Measurements from ENCODE around the gene TMED9.
A peak's percentile ranks its signal among the peaks of the same experiment; 100 is the strongest.
"Not testable (repeated sequence)": the region's sequence is repeated elsewhere in the genome, so short reads cannot be mapped to it uniquely, and the experiment has no call there.

TMED9 gene

DNA sequence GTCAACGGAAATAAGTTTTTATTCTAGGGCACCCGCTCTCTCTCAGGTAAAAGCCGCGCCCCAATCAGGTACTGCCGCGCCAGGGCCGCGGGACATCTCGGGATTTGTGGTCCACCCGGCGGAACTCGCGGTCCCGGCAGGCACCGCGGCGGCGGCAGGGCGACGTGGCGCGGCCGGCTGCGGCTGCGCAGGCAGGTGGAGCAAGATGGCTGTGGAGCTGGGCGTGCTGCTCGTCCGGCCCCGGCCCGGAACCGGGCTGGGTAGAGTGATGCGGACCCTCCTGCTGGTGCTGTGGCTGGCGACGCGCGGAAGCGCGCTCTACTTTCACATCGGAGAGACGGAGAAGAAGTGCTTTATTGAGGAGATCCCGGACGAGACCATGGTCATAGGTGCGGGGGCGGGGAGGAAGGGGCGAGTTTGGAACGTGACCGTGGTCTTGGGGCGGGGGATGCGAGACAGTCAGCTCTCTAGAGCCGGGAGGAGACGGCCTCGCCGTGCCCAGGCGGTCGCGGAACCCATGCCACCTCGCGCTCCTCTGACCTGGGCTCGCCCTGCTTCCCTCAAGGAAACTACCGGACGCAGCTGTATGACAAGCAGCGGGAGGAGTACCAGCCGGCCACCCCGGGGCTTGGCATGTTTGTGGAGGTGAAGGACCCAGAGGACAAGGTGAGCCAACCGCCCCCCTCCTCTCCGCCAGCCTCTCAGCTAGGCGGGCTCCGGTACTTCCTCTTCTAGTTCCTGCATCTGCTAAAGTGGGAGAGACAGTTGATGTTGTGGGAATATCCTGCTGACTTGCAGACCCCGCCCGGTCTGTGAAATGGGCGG lies at the start of gene TMED9:
Gene TMED9 (plus strand): TSS at position 194 of the 825 bp plus-strand sequence. CDS start 12 bp downstream, at position 206.
- peak; percentile 80 to 85 for DNase-seq

DNA sequence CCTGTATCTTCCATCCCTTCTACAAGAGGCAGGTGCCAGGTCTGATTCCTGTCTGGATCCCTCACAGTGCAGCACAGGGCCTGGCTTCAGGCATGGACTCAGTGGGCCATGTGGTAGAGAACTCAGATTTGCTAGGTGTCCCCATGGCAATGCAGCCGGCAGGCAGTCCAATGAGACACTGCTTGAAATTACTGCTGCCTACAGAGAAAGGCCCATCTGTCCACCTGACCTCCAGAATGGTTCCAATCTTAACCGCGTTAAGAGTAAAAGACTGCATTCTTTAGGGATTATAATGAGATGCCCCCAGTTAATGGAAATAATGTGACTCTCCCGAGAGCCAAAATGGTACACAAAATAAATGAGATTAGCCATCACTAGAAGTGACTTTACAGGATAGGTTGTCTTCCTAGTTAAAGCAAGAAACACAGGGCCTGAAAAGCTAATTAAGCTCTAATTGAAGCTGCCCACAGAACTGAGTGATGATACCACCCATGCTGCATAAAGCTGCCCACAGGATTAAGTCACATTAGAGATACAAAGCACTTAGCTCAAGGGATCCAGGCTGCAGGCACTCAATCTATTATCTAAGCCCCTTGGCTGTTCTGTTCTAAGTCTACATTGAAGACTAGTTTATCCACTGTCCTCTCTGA lies 49.1 kb upstream of the TMED9 start:
- no peak for DNase-seq

DNA sequence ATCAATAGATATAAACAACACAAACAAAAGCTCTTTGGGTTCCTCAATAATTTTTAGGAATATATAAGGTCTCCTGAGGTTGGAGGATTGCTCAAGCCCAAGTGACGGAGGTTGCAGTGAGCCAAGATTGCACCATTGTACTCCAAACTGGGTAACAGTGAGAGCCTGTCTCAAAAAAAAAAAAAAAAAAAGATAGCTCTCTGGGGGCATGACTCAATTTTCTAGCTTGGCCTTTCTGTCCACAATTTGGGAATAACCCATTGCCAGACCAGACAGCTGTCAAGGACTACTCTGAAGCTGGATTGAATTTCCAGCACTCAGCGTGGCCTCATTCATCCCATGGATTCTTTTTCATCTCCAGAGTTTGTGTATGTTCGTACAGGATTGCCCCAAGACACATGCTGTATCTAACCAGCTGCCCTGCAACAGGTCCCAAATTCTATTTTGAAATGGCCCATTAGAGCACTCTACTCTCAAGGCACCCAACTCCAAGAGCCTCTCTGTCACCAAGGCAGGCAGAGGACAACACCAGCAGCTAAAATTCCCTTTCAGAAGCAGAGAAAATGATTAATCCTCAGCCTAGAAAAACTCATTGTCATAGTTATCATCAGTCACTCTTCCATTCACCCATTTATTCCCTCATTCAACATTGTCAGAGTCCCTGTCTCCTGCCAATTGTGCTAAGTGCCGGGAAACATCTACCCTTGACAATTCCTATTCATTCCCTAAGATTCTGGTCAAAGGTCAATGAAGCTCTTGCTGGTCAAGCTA lies 46.3 kb upstream of the TMED9 start:
- no peak for DNase-seq

DNA sequence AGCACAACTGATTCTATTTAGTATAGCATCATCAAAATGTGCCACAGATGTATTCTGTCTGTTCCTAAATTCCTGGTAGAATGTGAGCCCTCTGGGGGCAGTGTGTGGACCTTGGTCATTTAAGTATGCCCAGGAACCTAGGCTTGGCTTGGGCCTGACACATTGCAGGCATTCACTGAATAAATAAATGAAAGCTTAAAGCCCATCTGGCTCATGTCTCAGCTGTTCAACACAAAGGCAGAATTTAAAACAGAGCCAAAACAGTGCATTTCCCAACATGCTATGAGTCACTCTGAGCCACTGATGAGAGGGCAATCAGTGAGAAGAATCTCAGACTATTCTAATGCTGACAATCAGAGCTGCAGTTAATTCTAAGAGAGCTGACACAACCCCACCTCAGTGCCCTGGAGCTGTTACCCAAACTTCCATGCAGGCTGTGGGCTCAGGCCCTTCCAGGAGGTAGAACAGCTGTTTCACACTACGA lies 45.7 kb upstream of the TMED9 start:
- peak; percentile 16 to 61 for DNase-seq

DNA sequence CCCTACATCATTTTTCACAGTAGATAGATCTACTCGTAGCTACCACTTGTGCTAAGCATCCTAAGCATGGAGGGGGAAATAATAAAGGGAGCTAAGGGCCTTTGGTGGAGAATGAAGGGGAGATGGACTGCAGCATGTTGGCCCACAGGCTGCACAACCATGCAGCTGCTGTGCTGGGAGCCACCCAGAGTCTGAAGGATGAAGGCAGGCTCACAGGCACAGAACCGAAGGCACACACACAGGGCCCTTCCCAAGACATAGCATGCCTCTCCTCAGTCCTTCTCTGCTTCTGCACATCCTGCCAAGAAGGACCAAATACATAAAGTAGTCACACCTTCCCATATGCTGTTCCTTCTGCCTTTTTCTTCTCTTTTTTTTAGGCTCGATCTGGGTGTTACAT lies 44.3 kb upstream of the TMED9 start:
- DNase-seq: no peak

DNA sequence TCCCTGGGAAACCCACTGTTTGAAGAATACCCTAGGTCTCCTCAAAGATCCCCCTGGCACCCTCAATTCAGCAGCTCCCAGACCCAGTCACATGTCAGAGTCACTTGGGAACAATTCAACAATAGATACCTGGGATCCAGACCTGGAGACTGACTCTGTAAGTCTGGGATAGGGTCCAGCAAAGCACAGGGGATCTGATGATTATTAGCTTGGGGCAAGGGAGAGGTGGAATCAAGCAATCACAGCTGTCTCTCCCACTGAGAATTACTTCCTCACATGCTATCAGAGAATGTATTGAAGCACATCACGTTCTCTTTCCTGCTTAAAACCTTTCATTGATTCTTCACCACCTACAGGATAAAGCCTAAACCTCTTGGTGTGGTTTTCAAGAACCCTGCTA lies 43.5 kb upstream of the TMED9 start:
- no peak for DNase-seq

DNA sequence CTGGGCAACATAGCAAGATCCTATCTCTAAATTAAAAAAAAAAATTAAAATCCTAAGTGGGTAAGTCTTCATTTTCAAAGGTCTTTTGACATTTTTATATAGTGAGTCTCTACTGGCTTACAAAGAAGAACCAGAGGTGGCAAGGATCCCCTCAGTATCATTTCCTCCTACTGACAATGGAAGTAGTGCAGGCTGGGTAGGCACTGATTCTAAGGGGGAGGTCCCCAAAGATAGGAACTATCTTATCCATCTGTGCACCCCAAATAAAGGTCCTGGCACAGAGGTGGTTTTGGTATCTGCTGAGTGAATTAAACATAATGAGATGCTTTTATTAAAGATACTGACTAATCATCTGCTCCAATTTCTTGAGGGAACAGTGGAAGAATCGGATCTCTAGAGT lies 41.9 kb upstream of the TMED9 start:
- no peak for DNase-seq

DNA sequence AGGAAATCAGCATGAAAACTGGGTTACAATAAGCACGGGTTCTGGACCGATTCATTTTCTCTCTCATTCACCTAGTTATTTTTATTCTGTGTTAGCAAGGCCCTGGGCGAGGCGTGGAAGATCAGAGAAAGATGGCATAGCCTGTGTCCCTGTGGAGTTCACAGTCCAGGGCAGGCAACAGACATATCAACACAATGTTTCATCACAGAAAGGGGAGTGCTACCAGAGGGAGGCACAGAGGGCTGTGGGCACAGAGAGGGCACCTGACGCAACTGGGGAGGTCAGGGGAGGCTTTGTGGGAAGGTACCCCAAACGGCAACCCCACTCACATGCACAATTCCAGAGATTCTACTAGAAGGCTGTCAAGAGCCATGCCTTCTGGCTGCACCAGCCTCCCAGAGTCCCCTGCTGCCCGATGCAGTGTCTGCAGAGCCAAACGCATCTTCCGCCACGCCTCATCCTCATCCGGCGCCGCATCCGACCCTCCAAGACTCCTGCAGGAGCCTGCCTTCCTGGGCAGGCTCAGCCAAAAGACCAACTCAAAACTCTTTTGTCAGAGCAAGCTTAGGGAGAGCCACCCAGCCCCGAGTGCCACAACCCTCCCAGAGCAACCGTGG lies 39.1 kb upstream of the TMED9 start:
- DNase-seq: no peak

DNA sequence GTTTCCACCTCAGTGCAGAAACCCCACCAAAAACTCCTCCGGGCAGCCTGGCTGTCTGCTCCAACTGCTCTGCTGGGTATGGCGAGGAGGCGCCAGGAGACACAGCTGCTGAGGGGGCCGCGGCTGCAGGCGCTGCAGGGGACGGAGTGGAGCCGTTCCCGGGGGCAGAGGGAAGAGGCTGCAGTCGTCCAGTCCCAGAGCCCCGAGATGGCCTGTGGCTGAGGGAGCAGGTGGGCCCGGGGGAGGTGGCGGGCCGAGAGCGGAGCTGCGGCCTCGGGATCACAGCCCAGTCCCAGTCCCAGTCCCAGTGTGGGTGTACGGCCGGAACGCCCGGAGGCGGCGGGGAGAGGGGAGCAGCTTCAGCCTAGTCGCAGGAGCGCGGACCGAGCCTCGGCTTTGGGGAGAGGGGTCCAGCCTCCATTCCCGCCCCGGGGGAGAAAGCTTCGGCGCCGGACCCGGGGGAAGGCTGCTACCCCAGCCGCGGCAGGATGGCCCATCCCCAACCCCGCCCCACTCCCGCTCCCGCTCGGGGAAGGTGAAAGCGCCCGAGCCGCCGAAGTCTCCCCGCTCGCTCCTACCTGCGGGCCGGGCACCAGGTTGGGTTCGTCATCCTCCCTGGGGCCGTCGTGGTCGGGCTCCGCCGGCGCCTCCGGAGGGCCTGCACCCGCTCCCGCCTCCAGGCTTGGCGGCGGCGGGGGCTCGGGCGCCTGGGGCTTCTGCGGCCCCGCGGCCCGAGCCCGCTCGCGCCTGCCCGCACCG lies 38.2 kb upstream of the TMED9 start:
- DNase-seq: peak in 1 of 2 donors; percentile 28

DNA sequence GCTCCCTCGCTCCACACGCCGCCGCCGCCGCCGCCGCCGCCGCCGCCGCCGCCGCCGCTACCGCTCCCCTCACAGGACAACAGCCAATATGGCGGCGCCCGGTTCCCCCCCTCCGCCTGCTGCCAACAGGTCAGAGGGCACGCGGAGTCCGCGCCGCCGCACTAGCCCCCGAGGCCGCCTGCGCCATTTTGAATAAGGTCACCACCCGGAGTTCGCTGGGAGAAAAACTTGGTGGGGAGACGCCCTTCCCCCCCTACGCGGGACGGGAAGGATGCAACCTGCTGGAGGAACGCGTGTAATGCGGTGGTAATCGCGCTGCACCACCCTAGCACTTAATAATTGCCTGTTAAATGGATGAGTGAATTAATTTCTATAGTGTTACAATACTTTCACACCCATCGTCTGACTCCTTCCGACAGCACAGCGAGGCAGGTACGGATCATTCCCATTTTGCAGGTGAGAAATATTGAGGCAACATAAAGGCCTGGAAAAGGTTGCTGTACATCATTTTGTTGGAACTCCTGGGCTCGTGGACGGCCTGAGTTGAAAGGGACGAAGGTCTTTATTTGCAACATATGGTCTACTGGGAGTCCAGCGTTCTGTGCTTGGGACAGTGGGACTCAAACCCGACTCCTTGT lies 37.4 kb upstream of the TMED9 start, which contains the start of gene FAM193B:
Gene FAM193B (minus strand): TSS at position 90 of the 638 bp plus-strand sequence. CDS start 105 bp downstream, outside the sequence.
- peak; percentile 84 to 88 for DNase-seq

DNA sequence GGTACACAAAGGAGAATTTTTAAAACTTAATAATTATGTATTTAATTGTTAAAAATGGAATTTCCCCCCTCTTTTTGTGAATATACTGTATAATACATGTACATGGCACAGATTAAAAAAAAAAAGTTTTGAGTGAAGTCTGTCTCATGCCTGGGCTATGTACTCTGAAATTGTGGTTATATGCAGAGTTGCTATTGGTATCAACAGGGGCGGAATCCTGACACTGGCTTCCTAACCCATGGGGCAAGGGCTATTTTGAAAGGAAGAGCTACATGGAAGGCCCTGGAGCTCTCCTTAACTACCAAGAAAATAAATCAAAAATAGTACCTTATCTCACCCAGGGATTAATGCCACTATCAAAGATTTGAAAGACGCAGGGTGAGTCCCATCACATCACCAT lies 36.8 kb upstream of the TMED9 start:
- DNase-seq: no peak

DNA sequence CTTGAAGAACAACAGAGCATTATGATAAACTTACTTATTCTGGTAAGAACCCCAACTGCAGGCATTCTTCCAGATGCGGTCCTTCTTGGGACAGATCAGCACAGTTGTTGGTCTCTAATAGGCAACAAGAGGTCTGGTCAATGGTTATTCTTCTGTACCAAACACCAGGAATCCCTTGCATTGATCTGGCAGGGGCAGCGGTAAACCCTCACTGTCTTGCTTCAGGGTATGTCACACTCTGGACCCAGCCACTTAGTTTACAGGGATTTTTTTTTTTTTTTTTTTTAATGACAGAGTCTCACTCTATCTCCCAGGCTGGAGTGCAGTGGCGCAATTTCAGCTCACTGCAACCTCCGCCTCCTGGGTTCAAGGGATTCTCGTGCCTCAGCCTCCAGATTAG lies 36.3 kb upstream of the TMED9 start:
- no peak for DNase-seq

DNA sequence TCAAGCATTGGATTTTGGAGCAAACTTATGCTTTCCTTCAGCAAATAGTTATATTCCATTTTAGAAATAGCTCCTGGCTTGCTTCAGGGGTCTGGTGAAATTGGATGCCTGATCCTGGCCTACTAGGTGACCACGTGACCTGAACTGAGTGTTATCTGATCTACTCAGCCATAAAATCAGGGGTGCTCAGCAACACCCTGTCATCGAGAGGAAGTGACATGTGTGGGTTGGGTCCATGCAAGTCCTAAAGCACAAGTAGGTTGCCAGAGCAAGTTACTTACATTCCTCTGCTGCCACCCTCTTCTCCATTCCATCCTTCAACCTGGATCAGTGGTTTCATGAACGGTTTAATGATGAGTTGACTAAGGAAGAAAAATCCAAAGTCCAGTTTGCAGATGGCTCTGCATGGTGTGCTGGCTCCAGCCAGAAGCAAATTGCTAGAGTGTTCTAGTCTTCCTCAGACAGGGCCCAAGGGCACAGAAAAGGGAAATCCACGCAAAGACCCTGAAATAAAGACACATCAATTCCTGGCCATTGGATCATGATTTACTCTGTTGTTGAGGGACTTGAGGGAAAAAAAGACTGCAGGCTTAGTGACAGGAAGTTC lies 34.9 kb upstream of the TMED9 start:
- no peak for DNase-seq

DNA sequence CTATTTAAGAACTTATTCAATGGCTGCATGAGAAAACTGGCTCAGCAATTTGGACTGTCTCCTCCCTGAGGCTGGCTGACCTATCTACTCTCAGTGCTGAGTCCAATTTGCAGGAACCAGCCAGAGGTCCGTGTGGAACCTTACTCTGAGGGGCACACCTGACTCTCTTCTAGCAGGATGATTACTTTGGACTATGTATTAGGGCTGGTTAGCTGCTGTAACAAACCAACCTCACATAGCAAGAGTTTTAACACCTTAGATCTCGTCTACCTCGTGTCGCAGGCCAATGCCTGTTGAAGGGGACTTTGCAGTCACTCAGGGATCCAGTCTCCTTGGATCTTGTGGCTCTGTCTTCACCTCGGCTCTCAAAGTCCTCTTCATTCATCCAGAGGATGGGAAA lies 34.2 kb upstream of the TMED9 start:
- DNase-seq: no peak

DNA sequence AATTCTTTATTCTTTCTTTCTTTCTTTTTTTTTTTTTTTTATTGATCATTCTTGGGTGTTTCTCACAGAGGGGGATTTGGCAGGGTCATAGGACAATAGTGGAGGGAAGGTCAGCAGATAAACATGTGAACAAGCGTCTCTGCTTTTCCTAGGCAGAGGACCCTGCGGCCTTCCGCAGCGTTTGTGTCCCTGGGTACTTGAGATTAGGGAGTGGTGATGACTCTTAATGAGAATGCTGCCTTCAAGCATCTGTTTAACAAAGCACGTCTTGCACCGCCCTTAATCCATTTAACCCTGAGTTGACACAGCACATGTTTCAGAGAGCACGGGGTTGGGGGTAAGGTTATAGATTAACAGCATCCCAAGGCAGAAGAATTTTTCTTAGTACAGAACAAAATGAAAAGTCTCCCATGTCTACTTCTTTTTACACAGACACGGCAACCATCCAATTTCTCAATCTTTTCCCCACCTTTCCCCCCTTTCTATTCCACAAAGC lies 32.5 kb upstream of the TMED9 start:
- not testable (repeated sequence) for DNase-seq

DNA sequence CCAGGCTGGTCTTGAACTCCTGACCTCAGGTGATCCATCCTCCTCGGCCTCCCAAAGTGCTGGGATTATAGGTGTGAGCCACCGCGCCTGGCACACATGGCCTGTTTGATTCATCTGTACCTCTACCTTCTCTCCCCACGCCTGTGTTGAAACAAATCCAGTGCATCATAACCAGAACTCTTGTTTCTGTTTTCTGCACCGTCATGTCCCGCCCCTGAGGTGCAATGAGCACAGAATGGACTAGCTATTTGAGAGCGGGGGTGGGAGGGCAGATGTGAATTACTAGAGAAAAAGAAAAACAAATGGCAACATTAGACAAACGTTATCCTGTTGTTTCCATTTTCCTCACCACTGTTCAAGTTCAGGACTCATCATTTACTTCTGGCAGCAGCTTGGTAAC lies 27.0 kb upstream of the TMED9 start:
- DNase-seq: no peak

DNA sequence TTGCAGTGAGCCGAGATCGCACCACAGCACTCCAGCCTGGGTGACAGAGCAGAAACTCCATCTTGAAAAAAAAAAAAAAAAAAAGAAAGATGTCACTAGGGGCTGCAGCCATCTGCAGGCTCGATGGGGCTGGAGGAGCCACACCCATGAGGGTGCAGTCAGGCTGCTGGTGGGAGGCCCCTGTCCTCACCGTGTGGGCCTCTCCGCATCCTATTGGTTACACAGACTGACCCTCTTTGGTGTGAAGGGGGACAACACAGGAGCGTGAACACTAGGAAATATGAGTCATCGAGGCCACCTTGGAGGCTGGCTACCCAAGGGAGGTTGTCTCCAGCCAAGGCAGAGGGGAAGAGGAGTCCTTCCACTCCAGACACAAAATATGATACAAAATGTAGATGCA lies 23.7 kb upstream of the TMED9 start:
- DNase-seq: no peak

DNA sequence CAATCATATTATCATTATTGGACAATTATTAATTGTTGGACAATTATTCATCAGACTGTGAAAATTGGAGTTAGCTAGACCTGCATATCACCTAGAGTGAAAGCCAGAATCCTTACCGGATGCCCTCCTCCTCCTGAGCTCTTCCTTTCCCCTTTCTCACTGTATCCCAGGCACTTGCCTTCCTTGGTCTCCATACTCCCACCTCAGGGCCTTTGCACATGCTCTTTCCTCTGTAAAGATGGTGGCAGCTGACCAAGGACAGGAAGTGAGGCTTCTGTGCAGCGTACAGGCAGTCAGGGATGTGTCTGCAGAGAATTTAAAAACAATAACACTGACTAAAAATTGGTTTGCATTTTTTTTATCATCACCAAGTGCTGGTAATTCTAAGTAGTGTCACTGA lies 22.1 kb upstream of the TMED9 start:
- DNase-seq: no peak

DNA sequence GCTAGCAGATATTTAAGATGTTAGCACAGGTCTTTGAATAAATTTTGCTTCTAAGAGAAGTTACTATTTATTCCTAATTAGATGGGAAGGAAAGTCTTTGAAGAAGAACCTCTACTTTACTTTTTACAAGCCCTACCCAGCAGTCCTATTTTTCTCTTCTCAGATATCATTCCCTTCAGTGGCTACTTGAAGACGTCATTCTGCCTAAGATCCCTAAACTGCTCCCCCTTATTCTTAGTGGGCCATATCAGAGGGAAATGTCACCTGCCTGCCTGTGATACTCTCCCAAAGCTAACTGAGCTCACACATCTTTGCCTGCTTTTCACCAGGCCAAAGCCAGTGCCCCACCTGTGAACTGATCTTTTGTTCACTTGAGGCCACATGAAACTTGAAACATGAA lies 16.5 kb upstream of the TMED9 start:
- DNase-seq: no peak

DNA sequence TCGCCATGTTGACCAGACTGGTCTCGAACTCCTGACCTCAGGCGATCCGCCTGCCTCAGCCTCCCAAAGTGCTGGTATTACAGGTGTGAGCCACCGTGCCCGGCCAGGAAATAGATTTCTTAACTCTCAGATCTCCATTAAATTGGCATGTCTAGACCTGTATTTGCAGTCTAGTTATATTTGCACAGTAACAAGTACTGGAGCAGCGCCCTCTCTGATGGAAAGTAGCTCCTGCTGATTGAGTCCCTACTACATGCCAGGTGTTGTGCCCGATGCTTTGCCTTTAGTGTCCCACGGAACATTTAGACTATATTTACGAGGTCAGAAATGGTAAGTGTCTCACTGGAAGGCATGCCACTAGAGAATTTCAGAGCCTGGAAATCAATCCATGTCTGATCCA lies 15.8 kb upstream of the TMED9 start:
- DNase-seq: no peak

DNA sequence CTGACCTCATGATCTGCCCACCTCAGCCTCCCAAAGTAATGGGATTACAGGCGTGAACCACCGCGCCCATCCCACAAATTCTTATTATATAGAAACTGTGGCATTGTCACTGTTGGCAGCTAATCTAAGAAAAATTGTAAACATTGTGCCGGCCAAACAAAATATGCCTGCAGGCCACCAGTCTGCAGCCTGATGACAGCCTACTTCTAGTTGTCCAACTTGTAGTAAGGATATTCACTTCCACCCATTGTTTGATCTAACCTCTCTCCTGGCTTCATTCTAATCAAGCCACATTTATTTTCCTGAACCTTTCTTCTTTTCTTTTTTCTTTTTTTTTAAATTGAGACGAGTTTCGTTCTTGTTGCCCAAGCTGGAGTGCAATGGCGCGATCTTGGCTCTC lies 13.7 kb upstream of the TMED9 start:
- no peak for DNase-seq

Measured in hippocampal formation (tissue), 2 donors.